ENCODE results near the gene MOCS3. TPM values are rescaled to one million over a fixed set of nuclear protein-coding genes. Genes with fewer than 3 reads are reported as not detected.

Gene MOCS3
- total and polyA plus RNA-seq, 2 experiments from 2014 or later: 4.0 to 8.6 TPM

DNA sequence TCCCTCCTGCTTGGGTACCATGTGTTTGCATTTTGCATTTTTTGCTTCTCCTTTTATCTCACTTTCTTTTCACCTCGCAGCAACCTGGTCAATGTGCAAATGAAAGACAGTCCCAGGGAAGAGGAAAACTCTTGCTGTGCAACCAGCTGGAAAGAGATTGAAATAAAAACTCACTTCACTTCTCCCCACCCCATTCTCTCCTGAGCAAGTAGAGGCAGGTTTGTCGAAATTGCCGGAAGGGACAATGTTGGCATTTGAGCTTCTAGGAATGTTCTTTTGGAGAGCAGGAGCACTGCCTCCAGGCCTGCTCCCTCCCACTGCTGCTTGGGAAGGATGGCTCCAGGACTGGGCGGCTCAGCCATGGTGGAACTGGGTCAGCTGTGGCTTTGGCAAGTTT lies 33.7 kb downstream of the MOCS3 start:
- H3K27ac ChIP-seq: no peak overlapping the region
- no peak for DNase-seq (ENCODE audit: low spot score)
- H3K9me3 ChIP-seq (ENCODE audit: low read depth): no peaks in the 10 kb centered on the region
- TF ChIP-seq, protein P1, sequence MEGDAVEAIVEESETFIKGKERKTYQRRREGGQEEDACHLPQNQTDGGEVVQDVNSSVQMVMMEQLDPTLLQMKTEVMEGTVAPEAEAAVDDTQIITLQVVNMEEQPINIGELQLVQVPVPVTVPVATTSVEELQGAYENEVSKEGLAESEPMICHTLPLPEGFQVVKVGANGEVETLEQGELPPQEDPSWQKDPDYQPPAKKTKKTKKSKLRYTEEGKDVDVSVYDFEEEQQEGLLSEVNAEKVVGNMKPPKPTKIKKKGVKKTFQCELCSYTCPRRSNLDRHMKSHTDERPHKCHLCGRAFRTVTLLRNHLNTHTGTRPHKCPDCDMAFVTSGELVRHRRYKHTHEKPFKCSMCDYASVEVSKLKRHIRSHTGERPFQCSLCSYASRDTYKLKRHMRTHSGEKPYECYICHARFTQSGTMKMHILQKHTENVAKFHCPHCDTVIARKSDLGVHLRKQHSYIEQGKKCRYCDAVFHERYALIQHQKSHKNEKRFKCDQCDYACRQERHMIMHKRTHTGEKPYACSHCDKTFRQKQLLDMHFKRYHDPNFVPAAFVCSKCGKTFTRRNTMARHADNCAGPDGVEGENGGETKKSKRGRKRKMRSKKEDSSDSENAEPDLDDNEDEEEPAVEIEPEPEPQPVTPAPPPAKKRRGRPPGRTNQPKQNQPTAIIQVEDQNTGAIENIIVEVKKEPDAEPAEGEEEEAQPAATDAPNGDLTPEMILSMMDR (IDR thresholded peaks at IDR 0.05; ENCODE audit: poor library complexity): no peak
- no peak for TF ChIP-seq EZH2phosphoT487 (IDR thresholded peaks at IDR 0.05; ENCODE audit: low read depth, severe bottlenecking, unreplicated experiment)
- TF ChIP-seq EZH2 (IDR thresholded peaks at IDR 0.05; ENCODE audit: borderline replicate concordance): no peak
- H2AFZ ChIP-seq: no peak overlapping the region
- H3K4me1 ChIP-seq (ENCODE audit: insufficient read depth): no peaks in the 10 kb centered on the region
- no peaks in the 10 kb centered on the region for H4K20me1 ChIP-seq (ENCODE audit: insufficient read depth, poor library complexity, severe bottlenecking)
- H3K79me2 ChIP-seq: no peaks in the 10 kb centered on the region
- H3K9me2 ChIP-seq (replicated peaks; ENCODE audit: insufficient read depth): no peaks in the 10 kb centered on the region
- no peak overlapping the region for H3K4me2 ChIP-seq
- H3K27me3 ChIP-seq: peaks cover 3% of the 10 kb centered on the region
- H3K36me3 ChIP-seq (replicated peaks; ENCODE audit: insufficient read depth, low read depth): no peaks in the 10 kb centered on the region
- H3K4me3 ChIP-seq: no peak overlapping the region
- 41% methylated on average over 4 of the region's 4 CpGs for WGBS (ENCODE audit: low lambda C conversion rate, missing lambda C conversion rate)

DNA sequence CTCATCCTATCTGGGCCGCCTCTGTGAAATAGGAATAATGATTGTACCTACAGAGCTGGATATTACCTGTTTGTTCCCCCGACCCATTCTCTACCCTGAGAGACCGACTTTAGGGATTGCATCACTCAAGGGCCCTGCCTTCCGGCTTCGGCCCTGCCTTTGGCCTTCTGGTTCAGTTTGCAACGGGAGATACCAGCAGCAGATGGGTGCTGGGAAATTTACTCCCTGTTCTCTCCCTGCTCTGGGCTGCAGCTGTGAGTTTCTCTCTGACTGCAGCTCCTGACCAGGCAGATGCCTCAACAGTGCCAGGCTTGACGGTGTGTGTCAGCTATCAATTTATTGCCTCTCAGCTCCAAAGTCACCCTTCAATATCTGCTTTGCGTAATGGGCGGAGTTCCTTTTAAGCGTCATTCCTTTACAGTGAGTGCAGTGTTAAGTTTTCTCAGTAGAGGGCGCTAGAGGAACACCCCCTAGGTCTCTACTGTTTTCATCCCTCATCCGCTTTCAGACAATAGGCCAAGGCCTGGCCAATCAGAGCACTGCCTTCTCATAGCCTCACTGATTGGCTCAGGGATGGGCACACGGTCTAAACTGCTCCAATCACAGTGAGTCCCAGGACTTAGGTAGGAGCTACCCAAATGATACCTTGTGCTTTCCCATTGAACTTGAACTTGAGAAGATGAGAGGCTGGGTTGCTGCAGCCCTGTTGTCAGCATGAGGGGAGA lies 34.3 kb downstream of the MOCS3 start:
- Histone ChIP-seq H3K4me1 (ENCODE audit: insufficient read depth) (no peaks in the 10 kb centered on the region), H2AFZ (no peak overlapping the region), H3K36me3 (replicated peaks; ENCODE audit: insufficient read depth, low read depth) (no peaks in the 10 kb centered on the region), H4K20me1 (ENCODE audit: insufficient read depth, poor library complexity, severe bottlenecking) (no peaks in the 10 kb centered on the region), H3K27me3 (peaks cover 3% of the 10 kb centered on the region), H3K9me3 (ENCODE audit: low read depth) (no peaks in the 10 kb centered on the region), H3K4me3 (no peak overlapping the region), H3K27ac (no peak overlapping the region), H3K9me2 (replicated peaks; ENCODE audit: insufficient read depth) (no peaks in the 10 kb centered on the region), H3K79me2 (no peaks in the 10 kb centered on the region), H3K4me2 (no peak overlapping the region)
- TF ChIP-seq, protein P1 (IDR thresholded peaks at IDR 0.05; ENCODE audit: poor library complexity): peak; percentile 67
- no peak for TF ChIP-seq EZH2phosphoT487 (IDR thresholded peaks at IDR 0.05; ENCODE audit: low read depth, severe bottlenecking, unreplicated experiment)
- DNase-seq (ENCODE audit: low spot score): peak; percentile 79
- 45% methylated on average over 13 of the region's 13 CpGs for WGBS (ENCODE audit: low lambda C conversion rate, missing lambda C conversion rate)

DNA sequence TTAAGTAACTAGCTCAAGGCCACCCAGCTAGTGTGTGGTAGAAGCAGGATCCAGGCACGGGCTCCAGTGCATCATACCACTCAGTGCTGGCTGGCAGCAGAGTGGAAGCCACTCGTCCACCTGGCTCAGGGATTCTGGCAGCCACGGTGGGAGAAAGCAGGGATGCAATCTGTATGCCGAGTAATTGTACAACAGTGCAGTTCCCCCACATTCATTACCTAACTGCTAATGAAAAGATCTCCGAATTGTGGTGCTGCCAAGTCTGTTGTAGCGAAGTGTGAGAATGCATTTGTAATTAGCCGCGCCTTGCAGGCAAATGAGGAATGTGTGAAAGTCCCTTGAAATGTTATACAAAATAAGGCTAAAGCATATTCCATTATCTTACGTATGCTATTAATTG lies 35.3 kb downstream of the MOCS3 start:
- Histone ChIP-seq H4K20me1 (ENCODE audit: insufficient read depth, poor library complexity, severe bottlenecking) (no peaks in the 10 kb centered on the region), H3K4me3 (no peak overlapping the region)
- no peak for TF ChIP-seq EZH2 (IDR thresholded peaks at IDR 0.05; ENCODE audit: borderline replicate concordance)

DNA sequence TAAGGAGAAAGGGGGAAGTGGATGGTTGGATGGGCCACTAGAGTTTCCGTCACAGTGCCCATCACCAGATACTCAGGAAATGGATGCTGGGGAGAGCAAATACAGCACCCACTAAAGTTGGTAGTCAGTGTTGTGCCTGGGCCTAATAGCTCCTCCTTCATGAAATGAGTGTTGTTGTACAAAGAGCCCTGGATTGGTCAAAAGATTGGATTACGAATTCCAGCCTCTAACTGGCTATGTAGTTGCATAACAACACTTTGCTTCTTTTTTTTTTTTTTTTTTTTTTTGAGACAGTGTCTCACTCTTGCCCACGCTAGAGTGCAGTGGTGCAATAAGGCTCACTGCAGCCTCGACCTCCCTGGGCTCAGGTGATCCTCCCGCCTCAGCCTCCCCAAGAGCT lies 36.9 kb downstream of the MOCS3 start:
- Histone ChIP-seq H3K36me3 (replicated peaks; ENCODE audit: insufficient read depth, low read depth) (no peaks in the 10 kb centered on the region), H3K79me2 (no peaks in the 10 kb centered on the region), H2AFZ (no peak overlapping the region), H3K4me3 (no peak overlapping the region), H3K4me1 (ENCODE audit: insufficient read depth) (no peaks in the 10 kb centered on the region), H3K9me2 (replicated peaks; ENCODE audit: insufficient read depth) (no peaks in the 10 kb centered on the region), H3K27ac (no peak overlapping the region), H3K4me2 (no peak overlapping the region), H3K9me3 (ENCODE audit: low read depth) (no peaks in the 10 kb centered on the region), H4K20me1 (ENCODE audit: insufficient read depth, poor library complexity, severe bottlenecking) (no peaks in the 10 kb centered on the region), H3K27me3 (no peaks in the 10 kb centered on the region)
- DNase-seq (ENCODE audit: low spot score): no peak
- TF ChIP-seq, protein P1 (IDR thresholded peaks at IDR 0.05; ENCODE audit: poor library complexity): no peak
- TF ChIP-seq EZH2phosphoT487 (IDR thresholded peaks at IDR 0.05; ENCODE audit: low read depth, severe bottlenecking, unreplicated experiment): no peak
- TF ChIP-seq EZH2 (IDR thresholded peaks at IDR 0.05; ENCODE audit: borderline replicate concordance): no peak
- 92% methylated on average over 5 of the region's 5 CpGs for WGBS (ENCODE audit: low lambda C conversion rate, missing lambda C conversion rate)

More for the DNA sequence above, 35.3 kb downstream of the MOCS3 start:
- WGBS (ENCODE audit: low lambda C conversion rate, missing lambda C conversion rate): 85% methylated on average over 9 of the region's 9 CpGs
- no peak for DNase-seq (ENCODE audit: low spot score)
- Histone ChIP-seq H3K9me2 (replicated peaks; ENCODE audit: insufficient read depth) (no peaks in the 10 kb centered on the region), H3K27me3 (peaks cover 3% of the 10 kb centered on the region), H2AFZ (no peak overlapping the region), H3K4me1 (ENCODE audit: insufficient read depth) (no peaks in the 10 kb centered on the region), H3K4me2 (no peak overlapping the region), H3K9me3 (ENCODE audit: low read depth) (no peaks in the 10 kb centered on the region), H3K27ac (no peak overlapping the region), H3K79me2 (no peaks in the 10 kb centered on the region), H3K36me3 (replicated peaks; ENCODE audit: insufficient read depth, low read depth) (no peaks in the 10 kb centered on the region)
